Measurements from ENCODE around the gene NHEJ1. TPM values are rescaled to one million over a fixed set of nuclear protein-coding genes. Genes with fewer than 3 reads are reported as not detected.

The NHEJ1 gene
- total and polyA plus RNA-seq, 7 experiments from 2014 or later: 11.4 to 32.7 (median 18.5) TPM

- Histone ChIP-seq H3K4me1 (ENCODE audit: control insufficient read depth in 2 of 2, insufficient read depth in 2 of 2, low read length in 2 of 2) (peaks cover 0 to 5% of the 10 kb centered on the region in 2 donors), H3K36me3 (ENCODE audit: control insufficient read depth in 2 of 3, insufficient read depth in 3 of 3, low read length in 3 of 3) (peaks cover 0 to 18% (median 5%) of the 10 kb centered on the region in 3 experiments), H3K27me3 (ENCODE audit: control insufficient read depth in 2 of 2, insufficient read depth in 2 of 2, low read length in 2 of 2) (no peaks in the 10 kb centered on the region), H3K9me3 (ENCODE audit: control insufficient read depth in 2 of 3, low read length in 3 of 3) (no peaks in the 10 kb centered on the region), H3K27ac (ENCODE audit: low read depth, low read length) (no peak overlapping the region), H3K4me3 (ENCODE audit: low read length) (no peak overlapping the region)
- no peak for ATAC-seq
- Mint-ChIP-seq H3K27me3 (no peaks in the 10 kb centered on the region), H3K27ac (peak overlapping the region in 2 of 9 donors; percentile 20 to 26), H3K9me3 (no peaks in the 10 kb centered on the region), H3K4me1 (peaks cover 9 to 19% (median 13%) of the 10 kb centered on the region in 7 donors), H3K4me3 (no peak overlapping the region), H3K36me3 (peaks cover 0 to 14% (median 6%) of the 10 kb centered on the region in 5 donors)
- DNase-seq: no peak
- intact Hi-C loops (cut with micrococcal nuclease): no loop called here
- ChIA-PET POLR2A (interaction anchor here (0.7 to 10.4 kb wide), 2 partner anchors 39 to 55 kb away, joined by 3 to 343 read pairs; partner anchors contain the start of gene ZFAND2B), CTCF (no interaction called here)
Measured at GRCh38 chr2:219167997-219168396, 7.4 kb upstream of the NHEJ1 start.

DNA sequence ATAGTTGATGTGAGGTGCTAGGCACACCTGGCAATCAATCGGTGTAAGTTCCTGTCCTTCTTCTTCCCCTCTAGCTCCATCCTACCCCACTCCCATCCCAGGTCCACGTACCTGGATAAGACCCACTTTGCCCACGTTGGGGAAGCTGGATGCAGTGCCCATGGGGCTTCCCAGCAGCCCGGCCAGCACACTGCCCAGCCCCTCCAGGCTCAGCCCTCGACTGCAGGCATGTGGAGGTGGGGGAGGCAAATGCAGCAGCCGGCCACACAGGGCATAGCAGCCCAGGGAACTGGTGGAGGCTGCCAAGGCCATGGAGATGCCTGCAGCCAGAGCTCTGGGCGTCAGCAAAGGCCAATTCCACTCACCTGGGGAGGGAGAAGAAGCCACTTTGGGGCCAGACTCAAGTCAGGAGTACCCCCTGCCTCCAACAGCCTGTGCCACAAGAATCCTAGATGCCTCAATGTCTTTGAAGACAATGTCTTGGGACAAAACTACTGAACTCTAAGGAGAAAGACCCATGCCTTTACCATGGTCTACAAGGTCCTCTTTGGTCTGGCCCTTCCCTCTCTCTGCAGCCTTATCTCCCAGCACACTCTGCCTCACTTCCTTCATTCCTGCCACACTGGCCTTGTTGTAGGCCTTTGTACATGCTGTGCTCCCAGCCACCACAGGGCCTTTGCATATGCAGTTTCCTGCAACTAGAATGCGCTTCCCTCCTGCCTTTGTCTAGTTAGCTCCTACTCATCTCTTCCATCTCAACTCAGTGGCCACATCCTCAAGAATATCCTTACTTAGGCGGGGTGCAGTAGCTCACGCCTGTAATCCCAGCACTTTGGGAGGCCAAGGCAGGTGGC is 4.7 kb upstream of the NHEJ1 start:
- no peak for DNase-seq
- peaks cover 10 to 19% (median 11%) of the 10 kb centered on the region in 7 donors for H3K4me1 Mint-ChIP-seq
- CTCF ChIA-PET: no interaction called here
- H3K4me3 ChIP-seq (ENCODE audit: low read length): no peak overlapping the region
- intact Hi-C loops (cut with micrococcal nuclease): no loop called here
- no peak for ATAC-seq
- H3K9me3 Mint-ChIP-seq: no peaks in the 10 kb centered on the region
- no peak overlapping the region for H3K27ac ChIP-seq (ENCODE audit: low read depth, low read length)
- no peaks in the 10 kb centered on the region for H3K9me3 ChIP-seq (ENCODE audit: control insufficient read depth in 2 of 3, low read length in 3 of 3)
- H3K4me3 Mint-ChIP-seq: no peak overlapping the region
- H3K36me3 ChIP-seq (ENCODE audit: control insufficient read depth in 2 of 3, insufficient read depth in 3 of 3, low read length in 3 of 3): no peaks in the 10 kb centered on the region
- no peaks in the 10 kb centered on the region for H3K27me3 Mint-ChIP-seq
- POLR2A ChIA-PET: interaction anchor here (0.6 to 1.6 kb wide), 4 partner anchors 8 to 130 kb away, joined by 3 to 7 read pairs (median 4); partner anchors contain the start of genes CNPPD1 and ZFAND2B
- H3K4me1 ChIP-seq (ENCODE audit: control insufficient read depth in 2 of 2, insufficient read depth in 2 of 2, low read length in 2 of 2): peaks cover 6 to 7% of the 10 kb centered on the region in 2 donors
- H3K36me3 Mint-ChIP-seq: peaks cover 0 to 7% (median 4%) of the 10 kb centered on the region in 5 donors
- H3K27me3 ChIP-seq (ENCODE audit: control insufficient read depth in 2 of 2, insufficient read depth in 2 of 2, low read length in 2 of 2): no peaks in the 10 kb centered on the region
- H3K27ac Mint-ChIP-seq: peak overlapping the region in 3 of 9 donors; percentile 1 to 54 (median 24)

GRCh38 chr2:219163156-219163555 is 2.5 kb upstream of the NHEJ1 start:
- POLR2A ChIA-PET: interaction anchor here (1.0 to 2.4 kb wide), 3 partner anchors 10 to 114 kb away, joined by 3 to 10 read pairs (median 3); partner anchors contain the start of gene CNPPD1
- Histone ChIP-seq H3K27ac (ENCODE audit: low read depth, low read length) (no peak overlapping the region), H3K27me3 (ENCODE audit: control insufficient read depth in 2 of 2, insufficient read depth in 2 of 2, low read length in 2 of 2) (no peaks in the 10 kb centered on the region), H3K36me3 (ENCODE audit: control insufficient read depth in 2 of 3, insufficient read depth in 3 of 3, low read length in 3 of 3) (peaks cover 0 to 2% (median 0%) of the 10 kb centered on the region in 3 experiments), H3K4me1 (ENCODE audit: control insufficient read depth in 2 of 2, insufficient read depth in 2 of 2, low read length in 2 of 2) (peaks cover 11 to 12% of the 10 kb centered on the region in 2 donors), H3K9me3 (ENCODE audit: control insufficient read depth in 2 of 3, low read length in 3 of 3) (no peaks in the 10 kb centered on the region), H3K4me3 (ENCODE audit: low read length) (no peak overlapping the region)
- no peak for ATAC-seq
- Mint-ChIP-seq H3K9me3 (no peaks in the 10 kb centered on the region), H3K27me3 (no peaks in the 10 kb centered on the region), H3K4me1 (peaks cover 15 to 33% (median 24%) of the 10 kb centered on the region in 7 donors), H3K27ac (peak overlapping the region in 1 of 9 donors; percentile 52), H3K4me3 (no peak overlapping the region), H3K36me3 (peaks cover 0 to 7% (median 5%) of the 10 kb centered on the region in 5 donors)
- no peak for DNase-seq
- intact Hi-C loops (cut with micrococcal nuclease): loop anchor here (5.0 kb wide), 5 partner anchors 266 to 451 kb away; partner anchors contain the start of genes CHPF (in 1 of the 2), STK11IP (in 1 of the 2), TMEM198 (in 1 of the 2) and TTLL4 (in 1 of the 2)
- CTCF ChIA-PET: interaction anchor here (0.6 kb wide), 1 partner anchor 43 kb away, joined by 4 read pairs; no protein-coding TSS in a partner anchor

DNA sequence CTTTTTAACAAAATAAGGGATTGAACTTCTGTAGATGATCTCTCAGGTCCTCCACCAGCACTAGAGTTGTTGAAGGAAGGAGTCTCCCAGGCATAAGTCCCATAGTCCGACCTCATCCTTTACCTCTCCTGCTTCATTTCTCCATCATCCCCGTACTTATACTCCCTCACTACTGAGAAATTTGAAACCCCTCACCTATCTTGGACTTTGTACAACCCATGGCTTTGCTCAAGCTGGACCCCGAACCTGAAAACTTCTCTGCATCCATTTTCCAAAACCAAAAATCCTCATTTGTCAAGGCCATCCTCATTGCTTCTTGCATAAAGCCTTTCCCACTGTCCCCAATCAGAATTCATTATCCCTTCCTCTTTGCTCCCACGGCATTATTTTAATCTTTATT is 482 bp upstream of the NHEJ1 start:
- H3K4me1 Mint-ChIP-seq: peaks cover 13 to 41% (median 24%) of the 10 kb centered on the region in 7 donors
- peak overlapping the region; percentile 81 to 97 (median 93) for H3K27ac Mint-ChIP-seq
- ChIA-PET POLR2A (interaction anchor here (2.4 kb wide), 1 partner anchor 15 kb away, joined by 10 read pairs; the partner anchor contains the start of gene CNPPD1), CTCF (interaction anchor here (0.6 kb wide), 1 partner anchor 15 kb away, joined by 5 read pairs; no protein-coding TSS in a partner anchor)
- Histone ChIP-seq H3K4me1 (ENCODE audit: control insufficient read depth in 2 of 2, insufficient read depth in 2 of 2, low read length in 2 of 2) (peaks cover 11 to 12% of the 10 kb centered on the region in 2 donors), H3K4me3 (ENCODE audit: low read length) (peak overlapping the region; percentile 70), H3K9me3 (ENCODE audit: control insufficient read depth in 2 of 3, low read length in 3 of 3) (no peaks in the 10 kb centered on the region), H3K27ac (ENCODE audit: low read depth, low read length) (peak overlapping the region; percentile 77), H3K27me3 (ENCODE audit: control insufficient read depth in 2 of 2, insufficient read depth in 2 of 2, low read length in 2 of 2) (no peaks in the 10 kb centered on the region), H3K36me3 (ENCODE audit: control insufficient read depth in 2 of 3, insufficient read depth in 3 of 3, low read length in 3 of 3) (peaks cover 0 to 23% (median 5%) of the 10 kb centered on the region in 3 experiments)
- H3K27me3 Mint-ChIP-seq: no peaks in the 10 kb centered on the region
- intact Hi-C loops (cut with micrococcal nuclease): loop anchor here (2.0 to 5.0 kb wide), 6 partner anchors 58 to 449 kb away; partner anchors contain the start of genes ABCB6 (in 1 of the 2), CHPF (in 1 of the 2), STK11IP (in 1 of the 2) and TMEM198 (in 1 of the 2)
- DNase-seq (no peak), ATAC-seq (no peak)
- peaks cover 6 to 21% (median 17%) of the 10 kb centered on the region in 5 donors for H3K36me3 Mint-ChIP-seq
- no peaks in the 10 kb centered on the region for H3K9me3 Mint-ChIP-seq
- H3K4me3 Mint-ChIP-seq: peak overlapping the region; percentile 88 to 97 (median 93)

GRCh38 chr2:219159771-219160185 is 837 bp downstream of the NHEJ1 start:
- peaks cover 11 to 12% of the 10 kb centered on the region in 2 donors for H3K4me1 ChIP-seq (ENCODE audit: control insufficient read depth in 2 of 2, insufficient read depth in 2 of 2, low read length in 2 of 2)
- Mint-ChIP-seq H3K36me3 (peaks cover 6 to 20% (median 17%) of the 10 kb centered on the region in 5 donors), H3K27ac (peak overlapping the region; percentile 81 to 97 (median 93)), H3K4me1 (peaks cover 11 to 41% (median 24%) of the 10 kb centered on the region in 7 donors), H3K4me3 (peak overlapping the region; percentile 88 to 97 (median 93)), H3K27me3 (no peaks in the 10 kb centered on the region), H3K9me3 (no peaks in the 10 kb centered on the region)
- ChIA-PET CTCF (interaction anchor here (0.6 to 4.8 kb wide), 17 partner anchors 11 to 243 kb away, joined by 3 to 54 read pairs (median 6); partner anchors contain the start of genes ABCB6, SLC23A3 and ZFAND2B), POLR2A (interaction anchor here (0.6 to 2.5 kb wide), 22 partner anchors 15 to 229 kb away, joined by 3 to 32 read pairs (median 4); partner anchors contain the start of genes ABCB6, ANKZF1, CNPPD1 and GLB1L)
- no peaks in the 10 kb centered on the region for H3K9me3 ChIP-seq (ENCODE audit: control insufficient read depth in 2 of 3, low read length in 3 of 3)
- peak overlapping the region; percentile 70 for H3K4me3 ChIP-seq (ENCODE audit: low read length)
- H3K36me3 ChIP-seq (ENCODE audit: control insufficient read depth in 2 of 3, insufficient read depth in 3 of 3, low read length in 3 of 3): peaks cover 0 to 23% (median 5%) of the 10 kb centered on the region in 3 experiments
- H3K27me3 ChIP-seq (ENCODE audit: control insufficient read depth in 2 of 2, insufficient read depth in 2 of 2, low read length in 2 of 2): no peaks in the 10 kb centered on the region
- DNase-seq (no peak), ATAC-seq (no peak)
- intact Hi-C loops (cut with micrococcal nuclease): loop anchor here (1.0 to 5.0 kb wide), 20 partner anchors 12 to 449 kb away; partner anchors contain the start of genes ABCB6 (in 2 of the 2), ANKZF1 (in 2 of the 2), ATG9A (in 2 of the 2) and DNAJB2 (in 2 of the 2)
- peak overlapping the region; percentile 77 for H3K27ac ChIP-seq (ENCODE audit: low read depth, low read length)

GRCh38 chr2:219158586-219158985 is 2.0 kb downstream of the NHEJ1 start:
- H3K36me3 ChIP-seq (ENCODE audit: control insufficient read depth in 2 of 3, insufficient read depth in 3 of 3, low read length in 3 of 3): peaks cover 0 to 25% (median 9%) of the 10 kb centered on the region in 3 experiments
- H3K4me1 Mint-ChIP-seq: peaks cover 11 to 41% (median 24%) of the 10 kb centered on the region in 7 donors
- H3K36me3 Mint-ChIP-seq: peaks cover 4 to 23% (median 22%) of the 10 kb centered on the region in 5 donors
- no peaks in the 10 kb centered on the region for H3K9me3 Mint-ChIP-seq
- H3K27me3 ChIP-seq (ENCODE audit: control insufficient read depth in 2 of 2, insufficient read depth in 2 of 2, low read length in 2 of 2): no peaks in the 10 kb centered on the region
- H3K27ac ChIP-seq (ENCODE audit: low read depth, low read length): no peak overlapping the region
- no peak for DNase-seq
- CTCF ChIA-PET: interaction anchor here (0.5 to 4.8 kb wide), 20 partner anchors 12 to 244 kb away, joined by 3 to 54 read pairs (median 6); partner anchors contain the start of genes ABCB6, ANKZF1, ATG9A and DNAJB2
- POLR2A ChIA-PET: interaction anchor here (0.6 to 2.5 kb wide), 15 partner anchors 16 to 141 kb away, joined by 3 to 32 read pairs (median 5); partner anchors contain the start of genes ANKZF1, CNPPD1, DNAJB2 and GLB1L
- intact Hi-C loops (cut with micrococcal nuclease): no loop called here
- no peak for ATAC-seq
- peak overlapping the region in 2 of 9 donors; percentile 16 to 72 for H3K27ac Mint-ChIP-seq
- no peaks in the 10 kb centered on the region for H3K9me3 ChIP-seq (ENCODE audit: control insufficient read depth in 2 of 3, low read length in 3 of 3)
- H3K4me3 Mint-ChIP-seq: peak overlapping the region in 2 of 10 donors; percentile 16 to 52
- no peaks in the 10 kb centered on the region for H3K27me3 Mint-ChIP-seq
- peaks cover 11 to 12% of the 10 kb centered on the region in 2 donors for H3K4me1 ChIP-seq (ENCODE audit: control insufficient read depth in 2 of 2, insufficient read depth in 2 of 2, low read length in 2 of 2)
- H3K4me3 ChIP-seq (ENCODE audit: low read length): no peak overlapping the region

All from naive thymus-derived CD4-positive, alpha-beta T cell (primary cell).